Stimulated activated CD4-positive, alpha-beta T cell treated with anti-CD3 and anti-CD28 coated beads, Interleukin-15, amount 100 ng/mL, for 1 hour (primary cell): ENCODE measurements around the gene C9orf72.

Experiments used
- DNase-seq, 2 donors: peaks; one replicate each; pipeline ENCODE4 v3.0.0-alpha.2; 2020; ENCODE audit warnings: low read depth in 1 of 2, low spot score in 1 of 2

The C9orf72 gene

DNA sequence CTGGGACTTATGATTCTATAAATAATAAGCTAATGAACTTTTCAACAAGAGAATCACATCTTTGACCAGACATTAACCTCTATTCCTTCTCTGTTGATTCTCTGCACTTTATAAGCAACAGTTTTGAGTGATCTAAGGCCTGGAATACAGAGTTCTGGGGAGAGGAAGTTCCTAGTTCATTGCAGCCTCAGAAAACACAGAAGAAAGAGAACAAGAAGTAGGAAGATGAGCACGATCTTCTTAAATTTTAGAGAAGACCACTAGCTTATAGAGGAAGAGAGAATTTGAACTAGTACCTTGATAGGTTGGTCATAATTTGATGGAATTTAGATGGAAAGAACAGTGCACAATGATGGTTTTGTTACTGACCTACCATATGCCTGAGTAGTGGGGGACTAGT, 8.5 kb upstream of the C9orf72 start:
- DNase-seq = no peak

DNA sequence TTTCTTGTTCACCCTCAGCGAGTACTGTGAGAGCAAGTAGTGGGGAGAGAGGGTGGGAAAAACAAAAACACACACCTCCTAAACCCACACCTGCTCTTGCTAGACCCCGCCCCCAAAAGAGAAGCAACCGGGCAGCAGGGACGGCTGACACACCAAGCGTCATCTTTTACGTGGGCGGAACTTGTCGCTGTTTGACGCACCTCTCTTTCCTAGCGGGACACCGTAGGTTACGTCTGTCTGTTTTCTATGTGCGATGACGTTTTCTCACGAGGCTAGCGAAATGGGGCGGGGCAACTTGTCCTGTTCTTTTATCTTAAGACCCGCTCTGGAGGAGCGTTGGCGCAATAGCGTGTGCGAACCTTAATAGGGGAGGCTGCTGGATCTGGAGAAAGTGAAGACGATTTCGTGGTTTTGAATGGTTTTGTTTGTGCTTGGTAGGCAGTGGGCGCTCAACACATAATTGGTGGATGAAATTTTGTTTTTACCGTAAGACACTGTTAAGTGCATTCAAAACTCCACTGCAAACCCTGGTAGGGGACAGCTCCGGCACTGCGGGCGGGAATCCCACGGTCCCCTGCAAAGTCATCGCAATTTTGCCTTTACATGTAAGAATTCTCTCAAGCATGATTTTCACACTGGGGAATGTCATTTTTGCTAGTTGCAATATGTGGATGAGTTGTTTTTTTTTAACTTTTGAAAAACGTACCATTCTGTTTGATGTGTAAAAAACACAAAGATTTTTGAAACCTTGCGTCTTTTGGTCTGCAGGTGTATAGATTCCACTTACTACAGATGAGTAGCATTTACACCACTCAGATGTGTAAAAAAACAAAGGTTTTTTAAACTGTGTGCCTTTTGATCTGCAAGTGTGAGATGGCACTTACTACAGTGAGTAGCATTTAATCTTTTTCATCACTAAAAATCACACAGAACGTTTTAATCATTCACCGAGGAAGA, 631 bp upstream of the C9orf72 start:
- DNase-seq = peak; percentile 76 to 85

DNA sequence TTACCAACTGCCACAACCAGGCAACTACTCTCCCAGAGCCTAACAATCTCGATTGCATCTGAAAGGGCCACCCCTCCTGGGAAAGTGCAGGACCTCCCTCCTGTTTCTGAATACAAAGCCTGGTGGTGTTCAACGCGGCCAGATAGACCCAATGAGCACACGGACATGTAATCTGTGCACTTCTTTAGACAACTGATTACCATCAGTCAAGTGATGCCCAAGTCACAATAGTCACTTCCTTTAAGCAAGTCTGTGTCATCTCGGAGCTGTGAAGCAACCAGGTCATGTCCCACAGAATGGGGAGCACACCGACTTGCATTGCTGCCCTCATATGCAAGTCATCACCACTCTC, 739 bp downstream of the C9orf72 start:
- DNase-seq = peak in 1 of 2 donors; percentile 19

- DNase-seq = no peak
These were observed 1.2 kb downstream of the C9orf72 start for GRCh38 chr9:27572061-27572460.

- no peak for DNase-seq
These were observed 2.3 kb downstream of the C9orf72 start for GRCh38 chr9:27571011-27571410.

DNA sequence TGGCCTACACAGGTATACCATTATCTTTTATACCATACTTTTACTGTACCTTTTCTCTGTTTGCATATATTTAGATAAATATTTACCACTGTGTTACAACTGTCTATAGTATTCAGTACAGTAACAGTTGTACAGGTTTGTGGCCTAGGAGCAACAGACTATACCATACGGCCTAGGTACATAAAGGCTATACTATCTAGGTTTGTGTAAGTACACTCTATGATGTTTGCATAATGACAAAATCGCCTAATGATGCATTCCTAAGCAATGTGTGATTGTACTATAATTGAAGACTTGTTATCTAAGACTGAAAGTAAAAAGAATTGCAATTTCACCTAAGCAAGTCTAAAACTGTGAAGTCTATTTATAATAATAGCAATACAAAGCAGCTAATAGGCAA, 3.9 kb downstream of the C9orf72 start:
- no peak for DNase-seq

GRCh38 chr9:27566118-27566517, 7.2 kb downstream of the C9orf72 start:
- DNase-seq = no peak

DNA sequence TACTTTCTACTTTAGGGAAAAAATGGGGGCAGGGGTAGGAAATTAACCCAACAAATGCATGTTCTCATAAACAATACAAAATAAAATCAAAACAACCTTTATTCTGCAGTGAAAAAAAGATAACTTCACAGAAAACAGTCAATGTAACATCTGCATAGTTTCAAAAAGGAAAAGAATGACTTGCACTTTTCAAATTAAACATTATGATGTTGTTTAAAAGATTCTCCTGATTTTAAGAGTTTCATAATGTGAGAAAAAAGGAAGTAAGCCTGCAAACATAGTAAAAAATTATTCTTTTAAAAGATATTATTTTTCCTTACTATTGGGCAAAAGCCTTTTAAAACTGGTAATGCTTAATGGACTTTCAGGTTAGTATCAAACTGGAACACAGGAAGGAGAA, 7.6 kb downstream of the C9orf72 start:
- no peak for DNase-seq

DNA sequence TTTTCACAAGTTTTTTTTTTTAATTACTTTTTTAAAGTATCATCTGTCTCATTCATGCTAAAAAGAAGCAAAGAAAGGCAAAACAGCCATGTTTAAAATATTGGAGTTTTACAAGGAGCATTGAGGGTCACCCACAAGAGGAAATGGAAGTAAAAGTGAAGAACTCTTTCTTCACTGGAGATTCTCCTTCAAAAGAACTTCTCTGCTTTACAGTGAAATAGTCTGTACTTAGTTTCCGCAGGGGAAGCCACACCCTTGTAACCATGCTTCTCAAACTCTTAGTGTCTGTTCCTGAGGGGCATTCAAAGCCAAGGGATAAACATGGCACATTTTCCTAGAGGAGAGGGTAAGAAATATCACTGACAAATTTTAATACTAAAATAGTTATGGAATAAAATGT, 8.6 kb downstream of the C9orf72 start:
- DNase-seq = no peak

- no peak for DNase-seq
These were observed 9.4 kb downstream of the C9orf72 start for GRCh38 chr9:27563738-27564430.

DNA sequence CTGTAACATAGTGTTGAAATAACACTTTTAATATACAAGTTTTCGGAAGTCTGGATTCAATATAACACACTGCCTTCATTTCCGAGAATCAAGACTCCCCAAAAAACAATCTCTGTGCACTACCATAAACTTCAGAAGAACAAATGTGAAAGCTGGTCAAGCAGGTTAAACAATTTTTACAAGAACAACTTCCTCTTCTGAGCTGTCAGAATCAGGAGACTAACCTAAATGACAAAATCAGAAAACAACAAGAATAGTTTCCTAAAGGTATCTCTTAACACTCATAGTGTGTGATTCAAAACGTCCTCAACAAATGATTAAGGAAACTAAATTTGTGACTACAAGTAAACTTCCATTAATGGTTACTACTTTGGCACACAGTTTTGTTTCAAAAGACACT, 11.6 kb downstream of the C9orf72 start:
- no peak for DNase-seq

- DNase-seq = no peak
These were observed 12.8 kb downstream of the C9orf72 start for GRCh38 chr9:27560457-27560856.

GRCh38 chr9:27558307-27558706, 15.0 kb downstream of the C9orf72 start:
- DNase-seq = no peak

DNA sequence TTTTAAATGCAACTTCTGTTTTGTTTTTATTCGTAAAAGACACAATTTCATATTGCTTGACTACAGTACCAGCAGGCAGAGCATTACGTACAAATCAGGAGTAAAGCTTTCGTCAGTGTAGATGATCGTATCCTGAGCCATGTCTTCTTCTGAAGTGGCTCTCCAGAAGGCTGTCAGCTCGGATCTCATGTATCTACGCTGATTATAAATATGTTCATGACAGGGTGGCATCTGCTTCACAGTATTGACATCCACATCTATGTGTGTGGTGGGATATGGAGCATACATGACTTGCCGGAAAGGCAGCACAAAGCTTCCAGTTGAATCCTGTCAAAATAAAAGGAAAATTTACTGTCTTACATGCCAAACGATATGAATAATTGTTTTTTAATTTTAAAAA, 16.8 kb downstream of the C9orf72 start:
- no peak for DNase-seq

GRCh38 chr9:27554712-27555111, 18.6 kb downstream of the C9orf72 start:
- no peak for DNase-seq

DNA sequence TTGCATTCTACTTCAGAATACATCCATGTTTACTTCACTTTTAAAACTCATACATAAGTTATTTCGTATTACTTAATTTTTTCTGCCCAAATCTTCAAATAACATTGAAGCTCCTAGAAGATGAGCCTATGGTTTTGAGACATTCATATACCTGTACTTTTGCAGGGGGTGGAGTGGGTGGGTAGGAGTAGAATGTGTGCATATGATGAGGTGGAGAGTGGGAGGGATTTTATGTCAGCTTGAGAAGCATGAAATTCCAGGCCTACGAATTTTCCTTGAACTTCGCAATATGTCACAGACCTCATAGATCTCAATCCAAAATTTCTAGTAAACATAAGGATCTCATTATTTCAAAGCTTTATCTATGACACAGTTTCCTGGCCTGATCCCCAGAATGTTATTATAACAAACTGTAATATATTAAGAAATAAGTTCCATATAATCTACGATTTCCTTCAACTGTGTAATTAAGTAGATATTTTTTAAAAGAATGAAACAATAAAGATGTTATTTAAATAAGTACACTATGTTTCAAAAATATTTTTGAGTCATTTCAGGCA, 24.0 kb downstream of the C9orf72 start:
- DNase-seq = no peak

GRCh38 chr9:27548055-27548741, 25.1 kb downstream of the C9orf72 start:
- DNase-seq = no peak

GRCh38 chr9:27545471-27545870, 27.8 kb downstream of the C9orf72 start:
- no peak for DNase-seq

- DNase-seq = no peak
These were observed 30.8 kb downstream of the C9orf72 start for GRCh38 chr9:27542508-27542907.

DNA sequence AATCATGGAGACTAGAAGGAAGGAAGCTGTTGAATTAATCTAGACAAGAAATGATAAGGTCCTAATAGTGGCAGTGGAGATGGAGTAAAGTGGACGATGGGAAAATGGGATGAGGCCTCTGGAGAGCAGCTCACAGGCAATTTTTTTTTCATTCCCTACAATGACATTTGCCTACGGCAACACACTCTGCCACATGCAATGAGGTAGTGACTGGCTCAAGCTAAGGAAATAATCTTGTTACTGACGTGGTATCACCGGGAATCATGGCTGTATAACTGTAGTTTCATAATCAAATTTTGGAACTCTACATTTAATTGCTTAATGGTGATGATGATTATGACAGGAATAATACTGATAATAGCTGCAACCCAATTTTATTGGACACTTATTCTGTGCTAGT, 31.5 kb downstream of the C9orf72 start:
- DNase-seq = no peak

DNA sequence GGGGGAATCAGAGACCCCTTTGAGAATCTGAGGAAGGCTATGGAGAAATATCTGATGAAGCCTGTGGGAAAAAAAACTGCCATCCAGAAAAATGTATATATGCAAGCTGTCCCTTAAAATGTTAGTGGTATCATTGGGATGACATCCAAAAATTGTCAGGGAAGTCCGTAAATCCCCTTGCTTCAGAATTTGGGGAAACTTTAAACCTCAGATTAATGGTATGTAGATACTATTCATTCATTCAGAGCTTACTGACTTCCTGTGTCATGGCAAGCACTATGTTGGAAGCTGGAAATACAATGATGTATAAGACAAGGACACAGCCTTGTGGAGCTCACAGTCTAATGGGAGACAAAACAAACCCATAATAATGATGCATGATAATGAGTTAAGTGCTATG, 32.8 kb downstream of the C9orf72 start:
- no peak for DNase-seq
